SK-N-SH treated with all-trans-retinoic acid at 6 μM for 48 hours (cell line): Measurements from ENCODE around the gene SRRM1.

ENCODE experiments used
- ATAC-seq: fragments of 200-7000 bp; cut with Tn5 transposase; 3 replicates; pipeline ENCODE4 v1.9.1; 2020; ENCODE audit warnings: mild to moderate bottlenecking, moderate library complexity
- ARNTL ChIP-seq: fragments of 450-650 bp; formaldehyde crosslinking; IDR thresholded peaks from 2 replicates; pipeline ENCODE4 v1.5.0; 2020; ENCODE audit warnings: low read depth, mild to moderate bottlenecking, moderate library complexity, borderline replicate concordance
- BACH2 ChIP-seq: fragments of 250-450 bp; sonication (Bioruptor Pico); IDR thresholded peaks from 2 replicates; pipeline ENCODE4 v1.9.0; 2021; ENCODE audit warnings: mild to moderate bottlenecking, borderline replicate concordance
- GLIS3 ChIP-seq: fragments of 250-450 bp; sonication (Bioruptor Pico); IDR thresholded peaks from 2 replicates; pipeline ENCODE4 v1.5.0; 2020; ENCODE audit warnings: mild to moderate bottlenecking, moderate library complexity
- ISL1 ChIP-seq: fragments of 250-450 bp; sonication (Bioruptor Pico); IDR thresholded peaks from 2 replicates; pipeline ENCODE4 v2.1.2; 2022; ENCODE audit warnings: mild to moderate bottlenecking, moderate library complexity
- OSR1 ChIP-seq: fragments of 250-450 bp; sonication (Bioruptor Pico); IDR thresholded peaks from 2 replicates; pipeline ENCODE4 v1.8.0; 2022; ENCODE audit warnings: moderate library complexity, mild to moderate bottlenecking, inconsistent platforms
- PPARA ChIP-seq: fragments of 250-450 bp; sonication (Bioruptor Pico); IDR thresholded peaks from 2 replicates; pipeline ENCODE4 v1.5.0; 2020; ENCODE audit warnings: mild to moderate bottlenecking, borderline replicate concordance
- RARB ChIP-seq: fragments of 250-450 bp; sonication (Bioruptor Pico); IDR thresholded peaks from 2 replicates; pipeline ENCODE4 v1.8.0; 2021; ENCODE audit warnings: mild to moderate bottlenecking, moderate library complexity
- SNAI2 ChIP-seq: fragments of 250-450 bp; sonication (Bioruptor Pico); IDR thresholded peaks from 2 replicates; pipeline ENCODE4 v1.5.0; 2020; ENCODE audit warnings: mild to moderate bottlenecking, moderate library complexity
- TCF4 ChIP-seq: fragments of 250-450 bp; sonication (Bioruptor Pico); IDR thresholded peaks from 2 replicates; pipeline ENCODE4 v1.8.0; 2021; ENCODE audit warnings: mild to moderate bottlenecking, moderate library complexity, borderline replicate concordance
- ZC3H10 ChIP-seq: fragments of 250-450 bp; sonication (Bioruptor Pico); IDR thresholded peaks from 2 replicates; pipeline ENCODE4 v1.5.1; 2021; ENCODE audit warnings: mild to moderate bottlenecking, moderate library complexity
- ZFP3 ChIP-seq: fragments of 250-450 bp; sonication (Bioruptor Pico); IDR thresholded peaks from 2 replicates; pipeline ENCODE4 v1.5.0; 2020; ENCODE audit warnings: mild to moderate bottlenecking, moderate library complexity
- ZFP30 ChIP-seq: fragments of 450-650 bp; formaldehyde crosslinking; IDR thresholded peaks from 2 replicates; pipeline ENCODE4 v1.5.0; 2022; ENCODE audit warnings: mild to moderate bottlenecking, moderate library complexity
- ZNF565 ChIP-seq: fragments of 450-650 bp; formaldehyde crosslinking; conservative IDR thresholded peaks from 2 replicates; pipeline ENCODE4 v1.5.0; 2020; ENCODE audit warnings: low read depth, mild to moderate bottlenecking, moderate library complexity
- ZNF70 ChIP-seq: fragments of 450-650 bp; formaldehyde crosslinking; IDR thresholded peaks from 2 replicates; pipeline ENCODE4 v1.5.0; 2020; ENCODE audit warnings: mild to moderate bottlenecking, moderate library complexity
- ZNF8 ChIP-seq: fragments of 450-650 bp; formaldehyde crosslinking; IDR thresholded peaks from 2 replicates; pipeline ENCODE4 v1.5.0; 2020; ENCODE audit warnings: mild to moderate bottlenecking, moderate library complexity
- TF ChIP-seq, protein P1 (sequence below): fragments of 250-450 bp; sonication (Bioruptor Pico); IDR thresholded peaks from 2 replicates; pipeline ENCODE4 v1.5.1; 2020; ENCODE audit warnings: low read depth, mild to moderate bottlenecking, moderate library complexity
- TF ChIP-seq, protein P2 (sequence below): fragments of 250-450 bp; sonication (Bioruptor Pico); IDR thresholded peaks from 2 replicates; pipeline ENCODE4 v1.5.0; 2020; ENCODE audit warnings: mild to moderate bottlenecking, moderate library complexity
- TF ChIP-seq, protein P3 (sequence below): fragments of 250-450 bp; sonication (Bioruptor Pico); IDR thresholded peaks from 2 replicates; pipeline ENCODE4 v1.8.0; 2020; ENCODE audit warnings: mild to moderate bottlenecking, moderate library complexity, borderline replicate concordance
- TF ChIP-seq, protein P4 (sequence below): fragments of 250-450 bp; sonication (Bioruptor Pico); IDR thresholded peaks from 2 replicates; pipeline ENCODE4 v1.8.0; 2021; ENCODE audit warnings: low read depth, mild to moderate bottlenecking, moderate library complexity, borderline replicate concordance
- TF ChIP-seq, protein P5 (sequence below): fragments of 250-450 bp; sonication (Bioruptor Pico); IDR thresholded peaks from 2 replicates; pipeline ENCODE4 v1.5.1; 2021; ENCODE audit warnings: mild to moderate bottlenecking, moderate library complexity

SRRM1 gene

DNA sequence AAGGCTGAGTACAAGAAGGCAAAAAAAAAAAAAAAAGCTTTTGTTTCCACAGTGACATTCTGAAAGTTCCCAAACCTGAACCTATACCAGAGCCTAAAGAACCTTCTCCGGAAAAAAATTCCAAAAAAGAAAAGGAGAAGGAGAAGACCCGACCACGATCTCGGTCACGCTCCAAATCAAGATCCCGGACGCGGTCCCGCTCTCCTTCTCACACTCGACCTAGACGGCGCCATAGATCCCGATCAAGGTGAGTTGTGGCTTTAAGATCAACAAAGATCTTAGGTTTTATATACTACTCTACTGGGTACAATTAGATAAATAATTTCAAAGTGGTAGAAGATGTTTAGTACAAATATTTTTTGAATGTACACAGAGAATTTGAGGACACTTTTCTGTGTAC, 9.3 kb downstream of the SRRM1 start (continued):
- no peak for TF ChIP-seq ARNTL (CRISPR knock-in tag)

DNA sequence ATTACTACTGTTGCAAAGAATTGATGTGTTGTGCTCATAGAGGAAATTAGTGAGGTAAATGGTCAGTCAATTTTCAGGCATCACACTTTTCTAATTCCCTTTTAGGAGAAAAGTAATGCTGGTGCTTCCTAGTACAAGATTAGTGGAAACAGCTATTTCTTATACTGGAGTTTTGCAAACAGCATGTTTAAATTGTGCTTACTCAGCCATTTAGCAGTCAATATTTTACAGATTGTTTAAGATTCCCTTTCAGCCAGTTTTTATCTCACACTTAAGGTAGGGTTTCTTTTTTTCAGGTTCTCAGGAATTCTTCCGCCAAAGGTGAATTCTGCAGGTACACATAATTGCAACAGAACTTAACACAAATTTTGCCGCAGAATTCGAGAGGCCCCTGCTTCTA, 10.9 kb downstream of the SRRM1 start:
- ATAC-seq, result no peak

DNA sequence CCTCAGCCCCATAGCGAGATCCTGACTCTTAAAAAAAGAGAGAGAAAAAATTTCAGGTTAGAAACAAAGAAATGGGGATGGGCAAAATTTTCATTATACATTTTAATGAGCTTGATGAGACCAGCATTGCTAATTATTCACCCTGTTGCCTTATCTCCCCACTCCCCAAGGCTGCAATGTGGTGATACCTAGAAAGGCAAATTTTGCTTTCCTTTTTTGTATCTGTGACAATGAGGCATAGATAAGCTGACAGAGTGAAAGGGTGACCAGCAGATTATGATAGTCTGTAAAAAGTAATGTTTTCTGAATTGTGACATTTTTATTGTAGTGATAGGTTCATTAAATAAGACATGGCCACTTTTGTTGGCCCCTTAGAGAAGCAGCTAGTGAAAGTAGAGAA, 12.9 kb downstream of the SRRM1 start:
- no peak for ATAC-seq
- TF ChIP-seq SNAI2 (no peak), RARB (CRISPR knock-in tag) (no peak), ZNF8 (CRISPR knock-in tag) (no peak), ZFP30 (CRISPR knock-in tag) (no peak), PPARA (no peak), ZNF70 (CRISPR knock-in tag) (no peak), TCF4 (CRISPR knock-in tag) (no peak), ARNTL (CRISPR knock-in tag) (no peak), ZC3H10 (CRISPR knock-in tag) (no peak), OSR1 (no peak), ISL1 (CRISPR knock-in tag) (no peak), ZNF565 (CRISPR knock-in tag) (no peak)
- TF ChIP-seq, protein P1, sequence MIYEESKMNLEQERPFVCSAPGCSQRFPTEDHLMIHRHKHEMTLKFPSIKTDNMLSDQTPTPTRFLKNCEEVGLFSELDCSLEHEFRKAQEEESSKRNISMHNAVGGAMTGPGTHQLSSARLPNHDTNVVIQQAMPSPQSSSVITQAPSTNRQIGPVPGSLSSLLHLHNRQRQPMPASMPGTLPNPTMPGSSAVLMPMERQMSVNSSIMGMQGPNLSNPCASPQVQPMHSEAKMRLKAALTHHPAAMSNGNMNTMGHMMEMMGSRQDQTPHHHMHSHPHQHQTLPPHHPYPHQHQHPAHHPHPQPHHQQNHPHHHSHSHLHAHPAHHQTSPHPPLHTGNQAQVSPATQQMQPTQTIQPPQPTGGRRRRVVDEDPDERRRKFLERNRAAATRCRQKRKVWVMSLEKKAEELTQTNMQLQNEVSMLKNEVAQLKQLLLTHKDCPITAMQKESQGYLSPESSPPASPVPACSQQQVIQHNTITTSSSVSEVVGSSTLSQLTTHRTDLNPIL (CRISPR knock-in tag), result no peak
- TF ChIP-seq, protein P2, sequence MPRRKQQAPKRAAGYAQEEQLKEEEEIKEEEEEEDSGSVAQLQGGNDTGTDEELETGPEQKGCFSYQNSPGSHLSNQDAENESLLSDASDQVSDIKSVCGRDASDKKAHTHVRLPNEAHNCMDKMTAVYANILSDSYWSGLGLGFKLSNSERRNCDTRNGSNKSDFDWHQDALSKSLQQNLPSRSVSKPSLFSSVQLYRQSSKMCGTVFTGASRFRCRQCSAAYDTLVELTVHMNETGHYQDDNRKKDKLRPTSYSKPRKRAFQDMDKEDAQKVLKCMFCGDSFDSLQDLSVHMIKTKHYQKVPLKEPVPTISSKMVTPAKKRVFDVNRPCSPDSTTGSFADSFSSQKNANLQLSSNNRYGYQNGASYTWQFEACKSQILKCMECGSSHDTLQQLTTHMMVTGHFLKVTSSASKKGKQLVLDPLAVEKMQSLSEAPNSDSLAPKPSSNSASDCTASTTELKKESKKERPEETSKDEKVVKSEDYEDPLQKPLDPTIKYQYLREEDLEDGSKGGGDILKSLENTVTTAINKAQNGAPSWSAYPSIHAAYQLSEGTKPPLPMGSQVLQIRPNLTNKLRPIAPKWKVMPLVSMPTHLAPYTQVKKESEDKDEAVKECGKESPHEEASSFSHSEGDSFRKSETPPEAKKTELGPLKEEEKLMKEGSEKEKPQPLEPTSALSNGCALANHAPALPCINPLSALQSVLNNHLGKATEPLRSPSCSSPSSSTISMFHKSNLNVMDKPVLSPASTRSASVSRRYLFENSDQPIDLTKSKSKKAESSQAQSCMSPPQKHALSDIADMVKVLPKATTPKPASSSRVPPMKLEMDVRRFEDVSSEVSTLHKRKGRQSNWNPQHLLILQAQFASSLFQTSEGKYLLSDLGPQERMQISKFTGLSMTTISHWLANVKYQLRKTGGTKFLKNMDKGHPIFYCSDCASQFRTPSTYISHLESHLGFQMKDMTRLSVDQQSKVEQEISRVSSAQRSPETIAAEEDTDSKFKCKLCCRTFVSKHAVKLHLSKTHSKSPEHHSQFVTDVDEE (CRISPR knock-in tag), result no peak
- TF ChIP-seq, protein P3, sequence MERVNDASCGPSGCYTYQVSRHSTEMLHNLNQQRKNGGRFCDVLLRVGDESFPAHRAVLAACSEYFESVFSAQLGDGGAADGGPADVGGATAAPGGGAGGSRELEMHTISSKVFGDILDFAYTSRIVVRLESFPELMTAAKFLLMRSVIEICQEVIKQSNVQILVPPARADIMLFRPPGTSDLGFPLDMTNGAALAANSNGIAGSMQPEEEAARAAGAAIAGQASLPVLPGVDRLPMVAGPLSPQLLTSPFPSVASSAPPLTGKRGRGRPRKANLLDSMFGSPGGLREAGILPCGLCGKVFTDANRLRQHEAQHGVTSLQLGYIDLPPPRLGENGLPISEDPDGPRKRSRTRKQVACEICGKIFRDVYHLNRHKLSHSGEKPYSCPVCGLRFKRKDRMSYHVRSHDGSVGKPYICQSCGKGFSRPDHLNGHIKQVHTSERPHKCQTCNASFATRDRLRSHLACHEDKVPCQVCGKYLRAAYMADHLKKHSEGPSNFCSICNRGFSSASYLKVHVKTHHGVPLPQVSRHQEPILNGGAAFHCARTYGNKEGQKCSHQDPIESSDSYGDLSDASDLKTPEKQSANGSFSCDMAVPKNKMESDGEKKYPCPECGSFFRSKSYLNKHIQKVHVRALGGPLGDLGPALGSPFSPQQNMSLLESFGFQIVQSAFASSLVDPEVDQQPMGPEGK, result no peak
- TF ChIP-seq, protein P4, sequence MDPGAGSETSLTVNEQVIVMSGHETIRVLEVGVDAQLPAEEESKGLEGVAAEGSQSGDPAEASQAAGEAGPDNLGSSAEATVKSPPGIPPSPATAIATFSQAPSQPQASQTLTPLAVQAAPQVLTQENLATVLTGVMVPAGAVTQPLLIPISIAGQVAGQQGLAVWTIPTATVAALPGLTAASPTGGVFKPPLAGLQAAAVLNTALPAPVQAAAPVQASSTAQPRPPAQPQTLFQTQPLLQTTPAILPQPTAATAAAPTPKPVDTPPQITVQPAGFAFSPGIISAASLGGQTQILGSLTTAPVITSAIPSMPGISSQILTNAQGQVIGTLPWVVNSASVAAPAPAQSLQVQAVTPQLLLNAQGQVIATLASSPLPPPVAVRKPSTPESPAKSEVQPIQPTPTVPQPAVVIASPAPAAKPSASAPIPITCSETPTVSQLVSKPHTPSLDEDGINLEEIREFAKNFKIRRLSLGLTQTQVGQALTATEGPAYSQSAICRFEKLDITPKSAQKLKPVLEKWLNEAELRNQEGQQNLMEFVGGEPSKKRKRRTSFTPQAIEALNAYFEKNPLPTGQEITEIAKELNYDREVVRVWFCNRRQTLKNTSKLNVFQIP (CRISPR knock-in tag), result no peak

More for the DNA sequence above, 10.9 kb downstream of the SRRM1 start:
- TF ChIP-seq GLIS3 (CRISPR knock-in tag), result no peak
- TF ChIP-seq ZC3H10 (CRISPR knock-in tag), result no peak

DNA sequence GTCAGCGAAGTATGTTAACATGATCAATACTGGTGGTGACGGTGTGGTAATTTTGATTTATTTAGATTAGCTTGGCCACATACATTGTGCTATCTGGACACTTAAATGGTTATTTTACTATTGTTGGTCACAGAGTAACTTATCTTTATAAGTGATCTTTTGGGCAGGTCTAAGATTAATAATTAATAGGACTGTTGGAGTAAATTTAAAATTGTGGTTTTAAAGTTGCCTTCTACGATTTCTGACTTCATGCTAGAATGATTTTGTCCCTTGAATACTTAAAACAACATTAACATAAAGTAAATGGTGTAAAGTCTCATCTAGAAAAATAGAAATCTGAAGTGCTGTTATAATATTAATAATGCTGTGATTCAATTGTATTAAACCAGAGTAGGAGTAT, 14.7 kb downstream of the SRRM1 start:
- no peak for ATAC-seq
- no peak for TF ChIP-seq BACH2 (CRISPR knock-in tag)
- TF ChIP-seq ARNTL (CRISPR knock-in tag), result no peak
- TF ChIP-seq, protein P5, sequence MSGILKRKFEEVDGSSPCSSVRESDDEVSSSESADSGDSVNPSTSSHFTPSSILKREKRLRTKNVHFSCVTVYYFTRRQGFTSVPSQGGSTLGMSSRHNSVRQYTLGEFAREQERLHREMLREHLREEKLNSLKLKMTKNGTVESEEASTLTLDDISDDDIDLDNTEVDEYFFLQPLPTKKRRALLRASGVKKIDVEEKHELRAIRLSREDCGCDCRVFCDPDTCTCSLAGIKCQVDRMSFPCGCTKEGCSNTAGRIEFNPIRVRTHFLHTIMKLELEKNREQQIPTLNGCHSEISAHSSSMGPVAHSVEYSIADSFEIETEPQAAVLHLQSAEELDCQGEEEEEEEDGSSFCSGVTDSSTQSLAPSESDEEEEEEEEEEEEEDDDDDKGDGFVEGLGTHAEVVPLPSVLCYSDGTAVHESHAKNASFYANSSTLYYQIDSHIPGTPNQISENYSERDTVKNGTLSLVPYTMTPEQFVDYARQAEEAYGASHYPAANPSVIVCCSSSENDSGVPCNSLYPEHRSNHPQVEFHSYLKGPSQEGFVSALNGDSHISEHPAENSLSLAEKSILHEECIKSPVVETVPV (CRISPR knock-in tag), result no peak
- TF ChIP-seq, protein P4 (CRISPR knock-in tag), result no peak
- no peak for TF ChIP-seq GLIS3 (CRISPR knock-in tag)
- no peak for TF ChIP-seq SNAI2
- no peak for TF ChIP-seq ZFP30 (CRISPR knock-in tag)
- TF ChIP-seq, protein P1 (CRISPR knock-in tag), result no peak
- TF ChIP-seq, protein P3, result no peak
- TF ChIP-seq ZFP3 (CRISPR knock-in tag), result no peak
- TF ChIP-seq ZNF8 (CRISPR knock-in tag), result no peak
- no peak for TF ChIP-seq ZNF70 (CRISPR knock-in tag)
